ENCODE results near the gene ADAMTS17.
A peak's percentile ranks its signal among the peaks of the same experiment; 100 is the strongest.

ADAMTS17 gene

GRCh38 chr15:100163961-100164360 is 177.8 kb downstream of the ADAMTS17 start:
- DNase-seq = no peak

- no peak for DNase-seq
Observed at GRCh38 chr15:100160953-100161352, 180.8 kb downstream of the ADAMTS17 start.

GRCh38 chr15:100159436-100159835 is 182.3 kb downstream of the ADAMTS17 start:
- no peak for DNase-seq

- no peak for DNase-seq
Observed at GRCh38 chr15:100158356-100158755, 183.4 kb downstream of the ADAMTS17 start.

- no peak for DNase-seq
Observed at GRCh38 chr15:100156201-100156600, 185.6 kb downstream of the ADAMTS17 start.

- DNase-seq = no peak
Observed at GRCh38 chr15:100154338-100154737, 187.4 kb downstream of the ADAMTS17 start.

GRCh38 chr15:100152463-100152862 is 189.3 kb downstream of the ADAMTS17 start:
- no peak for DNase-seq

GRCh38 chr15:100150906-100151305 is 190.9 kb downstream of the ADAMTS17 start:
- DNase-seq = no peak

GRCh38 chr15:100147828-100148227 is 193.9 kb downstream of the ADAMTS17 start:
- no peak for DNase-seq

GRCh38 chr15:100143378-100143777 is 198.4 kb downstream of the ADAMTS17 start:
- DNase-seq = no peak

- no peak for DNase-seq
Observed at GRCh38 chr15:100141311-100142001, 200.3 kb downstream of the ADAMTS17 start.

GRCh38 chr15:100140527-100141308 is 201.1 kb downstream of the ADAMTS17 start:
- DNase-seq = no peak

- no peak for DNase-seq
Observed at GRCh38 chr15:100134586-100134985, 207.2 kb downstream of the ADAMTS17 start.

- DNase-seq = no peak
Observed at GRCh38 chr15:100134089-100134583, 207.6 kb downstream of the ADAMTS17 start.

GRCh38 chr15:100133001-100133400 is 208.8 kb downstream of the ADAMTS17 start:
- no peak for DNase-seq

- no peak for DNase-seq
Observed at GRCh38 chr15:100132309-100132708, 209.5 kb downstream of the ADAMTS17 start.

GRCh38 chr15:100131321-100132224 is 210.2 kb downstream of the ADAMTS17 start:
- DNase-seq = peak; percentile 22 to 48 (median 41)

- DNase-seq = no peak
Observed at GRCh38 chr15:100129677-100130076, 212.1 kb downstream of the ADAMTS17 start.

- no peak for DNase-seq
Observed at GRCh38 chr15:100125401-100126191, 216.2 kb downstream of the ADAMTS17 start.

GRCh38 chr15:100124936-100125335 is 216.8 kb downstream of the ADAMTS17 start:
- no peak for DNase-seq

- no peak for DNase-seq
Observed at GRCh38 chr15:100124361-100124760, 217.4 kb downstream of the ADAMTS17 start.

- DNase-seq = no peak
Observed at GRCh38 chr15:100123611-100124010, 218.2 kb downstream of the ADAMTS17 start.

Measured in suppressor macrophage treated with lipopolysaccharide for 1 hour (primary cell).